Ovary (tissue), 9 donors: ENCODE data around the gene KIAA0930. TPM values are rescaled to one million over a fixed set of nuclear protein-coding genes. Genes with fewer than 3 reads are reported as not detected.
"Not testable (repeated sequence)": the region's sequence is repeated elsewhere in the genome, so short reads cannot be mapped to it uniquely, and the experiment has no call there.

ENCODE experiments used
- DNase-seq, 5 donors: peaks; one replicate each; pipeline ENCODE4 v3.0.0-alpha.2; 2019 to 2020
- H3K27ac ChIP-seq, 2 donors: fragments of 200-600 bp; one replicate each; pipeline versions ENCODE4 v1.5.1 to v1.8.0; 2019 to 2022
- H3K27me3 ChIP-seq: fragments of 200-600 bp; one replicate; pipeline ENCODE4 v1.8.0; 2022
- H3K36me3 ChIP-seq: fragments of 200-600 bp; sonication (generic); one replicate; pipeline ENCODE4 v1.5.1; 2019
- H3K4me1 ChIP-seq: one replicate; pipeline ENCODE4 v1.8.1; 2013; ENCODE audit warnings: mild to moderate bottlenecking, moderate library complexity; ENCODE audit not compliant: insufficient read depth
- H3K4me3 ChIP-seq: fragments of 200-600 bp; sonication (generic); one replicate; pipeline ENCODE4 v1.5.1; 2017
- H3K9me3 ChIP-seq, 2 donors: fragments of 200-600 bp in 1 of 2; sonication (generic) in 1 of 2; one replicate each; pipeline versions ENCODE4 v1.5.1 to v1.8.1; 2013 to 2019; ENCODE audit warnings: mild to moderate bottlenecking in 1 of 2, moderate library complexity in 1 of 2
- EP300 ChIP-seq: sonication (generic); formaldehyde crosslinking; IDR thresholded peaks from one replicate; pipeline ENCODE4 v1.6.1; 2017; ENCODE audit warnings: antibody characterized with exemption
- POLR2A ChIP-seq: fragments of 450-650 bp; IDR thresholded peaks from one replicate; pipeline ENCODE4 v1.6.1; 2017; ENCODE audit warnings: antibody characterized with exemption, mild to moderate bottlenecking, moderate library complexity
- WGBS, 3 donors: extraction: QIAGEN DNeasy Blood & Tissue Kit in 1 of 3; methylation state at CpG; one replicate each; pipeline versions ENCODE4 v1.1.5 to v1.1.7; 2013 to 2017; 5-methylcytosine and 5-hydroxymethylcytosine counted together
- intact Hi-C, 4 donors: fragments of 100-400 bp; cut with DNase I; formaldehyde crosslinking; loops; one replicate each; pipeline versions ENCODE4 v1.11.0 to v1.15.1; 2022 to 2023
- polyA plus RNA-seq, 2 donors: library from polyadenylated mRNA; stranded (reverse); fragments of 200-250 nt in 1 of 2; fragments of 350-450 nt in 1 of 2; fragmentation: Illumina TruSeq in 1 of 2; extraction: RNeasy Lipid Tissue Mini Kit (QIAGEN cat#74804) in 1 of 2; gene quantifications; one replicate each; pipeline ENCODE4 v1.2.3, GENCODE V29; 2013 to 2014
- total RNA-seq, 7 donors: library from RNA; depleted of rRNA in 2 of 7; stranded (reverse); fragments of >200 nt in 2 of 7; fragmentation: NEBNext Ultra II Directional in 3 of 7; extraction: Animal tissue kit (Norgen Biotek cat#: 25700) in 3 of 7; gene quantifications; one replicate each; pipeline versions ENCODE4 v1.1.0 to v1.2.4, GENCODE V29; 2016 to 2023
- TF ChIP-seq, protein P1 (sequence below), 3 donors: fragments of 450-650 bp in 2 of 3; fragments of 200-600 bp in 1 of 3; IDR thresholded peaks; one replicate each; pipeline versions ENCODE4 v1.5.1 to v1.8.0; 2016 to 2022; ENCODE audit warnings: antibody characterized with exemption in 3 of 3, mild to moderate bottlenecking in 1 of 3
- donor health status: DM: no; HTN: no; CAD: no; lungs with moderate emphysema.
- donor health status: DM: no; HTN: no; CAD: no.
- donor health status: Bipolar disorder and iron deficiency.
- donor health status: DM: yes; HTN: yes; CAD: no.
- donor health status: DM: no; HTN: no; CAD: no.
- donor health status: DM: yes; HTN: yes; CAD: no.

Gene KIAA0930
- total and polyA plus RNA-seq, 9 donors, result 14.8 to 40.0 (median 33.1) TPM

DNA sequence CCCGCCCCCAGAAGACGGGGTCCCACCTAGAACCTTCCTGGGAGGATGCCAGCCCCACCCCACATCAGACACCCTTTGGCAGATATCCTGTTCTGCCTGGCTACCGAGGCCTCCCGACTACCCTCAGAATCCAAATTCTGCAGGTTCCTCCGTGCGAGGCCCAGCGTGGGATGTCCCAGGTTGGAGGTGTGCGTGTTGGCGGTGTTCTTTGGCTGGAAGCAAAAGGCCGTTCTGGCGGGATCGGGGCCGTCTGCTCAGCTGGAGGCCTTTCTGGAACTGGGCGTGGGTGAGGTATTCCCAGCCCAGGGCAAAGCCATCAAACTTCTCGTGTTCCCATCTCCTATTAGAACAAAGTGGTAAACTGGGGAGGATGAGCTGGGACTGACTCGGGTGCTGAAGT lies 44.4 kb downstream of the KIAA0930 start:
- TF ChIP-seq, protein P1, sequence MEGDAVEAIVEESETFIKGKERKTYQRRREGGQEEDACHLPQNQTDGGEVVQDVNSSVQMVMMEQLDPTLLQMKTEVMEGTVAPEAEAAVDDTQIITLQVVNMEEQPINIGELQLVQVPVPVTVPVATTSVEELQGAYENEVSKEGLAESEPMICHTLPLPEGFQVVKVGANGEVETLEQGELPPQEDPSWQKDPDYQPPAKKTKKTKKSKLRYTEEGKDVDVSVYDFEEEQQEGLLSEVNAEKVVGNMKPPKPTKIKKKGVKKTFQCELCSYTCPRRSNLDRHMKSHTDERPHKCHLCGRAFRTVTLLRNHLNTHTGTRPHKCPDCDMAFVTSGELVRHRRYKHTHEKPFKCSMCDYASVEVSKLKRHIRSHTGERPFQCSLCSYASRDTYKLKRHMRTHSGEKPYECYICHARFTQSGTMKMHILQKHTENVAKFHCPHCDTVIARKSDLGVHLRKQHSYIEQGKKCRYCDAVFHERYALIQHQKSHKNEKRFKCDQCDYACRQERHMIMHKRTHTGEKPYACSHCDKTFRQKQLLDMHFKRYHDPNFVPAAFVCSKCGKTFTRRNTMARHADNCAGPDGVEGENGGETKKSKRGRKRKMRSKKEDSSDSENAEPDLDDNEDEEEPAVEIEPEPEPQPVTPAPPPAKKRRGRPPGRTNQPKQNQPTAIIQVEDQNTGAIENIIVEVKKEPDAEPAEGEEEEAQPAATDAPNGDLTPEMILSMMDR (IDR thresholded peaks at IDR 0.05), result no peak
- Histone ChIP-seq H3K27me3 (no peaks in the 10 kb centered on the region), H3K36me3 (no peaks in the 10 kb centered on the region), H3K9me3 (no peaks in the 10 kb centered on the region), H3K27ac (no peak overlapping the region), H3K4me1 (peaks cover 4% of the 10 kb centered on the region), H3K4me3 (no peak overlapping the region)
- WGBS, 3 donors, result 90 to 96% (median 95%) methylated on average over 16 of the region's 16 CpGs
- intact Hi-C loops, result no loop called here
- peak in 1 of 5 donors; percentile 14 for DNase-seq

DNA sequence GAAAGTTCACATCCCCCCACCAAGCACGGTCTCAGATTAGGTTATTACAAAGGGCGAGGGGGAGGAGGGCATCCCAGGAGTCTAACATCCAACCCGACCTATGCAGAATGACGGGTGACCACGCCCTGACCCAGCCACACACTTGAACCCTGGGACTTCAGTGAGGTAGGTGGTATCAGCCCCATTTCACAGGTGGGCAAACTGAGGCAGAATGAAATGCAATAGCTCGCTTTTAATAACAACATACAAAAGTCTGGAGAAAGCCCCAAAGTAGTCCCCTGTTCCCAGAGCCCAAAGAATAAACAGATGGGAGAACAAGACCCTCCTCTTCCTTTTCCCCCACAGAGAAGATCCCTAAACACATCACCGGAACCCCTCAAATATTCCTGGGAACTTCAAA lies 45.1 kb downstream of the KIAA0930 start:
- H3K27ac ChIP-seq, result no peak overlapping the region
- intact Hi-C loops, result no loop called here
- H3K4me3 ChIP-seq, result no peak overlapping the region
- WGBS, 3 donors, result 89 to 95% (median 93%) methylated on average over 7 of the region's 7 CpGs
- TF ChIP-seq, protein P1 (IDR thresholded peaks at IDR 0.05), result no peak
- TF ChIP-seq EP300 (no peak), POLR2A (no peak)
- peaks cover 4% of the 10 kb centered on the region for H3K4me1 ChIP-seq
- no peaks in the 10 kb centered on the region for H3K9me3 ChIP-seq
- DNase-seq, result peak in 1 of 5 donors; percentile 9
- H3K36me3 ChIP-seq, result no peaks in the 10 kb centered on the region
- H3K27me3 ChIP-seq, result no peaks in the 10 kb centered on the region

DNA sequence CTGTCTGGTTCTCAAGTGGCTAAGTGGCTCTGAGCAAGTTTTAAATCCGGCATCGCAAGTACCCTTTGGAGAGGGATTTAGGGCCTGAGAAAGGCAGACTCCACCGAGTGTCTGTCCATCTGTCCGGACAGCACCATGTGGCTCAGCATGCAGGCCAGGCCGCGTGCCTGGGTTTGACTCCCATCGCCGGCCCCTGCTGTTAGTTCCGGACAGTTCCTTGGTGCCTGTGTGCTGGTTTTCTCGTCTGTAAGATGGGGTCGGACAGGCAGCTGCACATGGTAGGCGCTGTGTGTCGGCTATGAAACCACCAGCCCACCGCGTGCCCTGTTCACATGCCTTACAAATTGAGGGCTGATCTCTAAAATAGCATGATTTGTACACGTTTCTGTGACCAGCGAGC lies 46.0 kb downstream of the KIAA0930 start:
- no peak overlapping the region for H3K27ac ChIP-seq
- TF ChIP-seq EP300 (no peak), POLR2A (no peak)
- TF ChIP-seq, protein P1 (IDR thresholded peaks at IDR 0.05), result no peak
- no peaks in the 10 kb centered on the region for H3K36me3 ChIP-seq
- DNase-seq, result peak in 2 of 5 donors; percentile 7 to 14
- intact Hi-C loops, result no loop called here
- H3K9me3 ChIP-seq, result no peaks in the 10 kb centered on the region
- no peaks in the 10 kb centered on the region for H3K27me3 ChIP-seq
- WGBS, 3 donors, result 90 to 96% (median 94%) methylated on average over 17 of the region's 17 CpGs
- peaks cover 4% of the 10 kb centered on the region for H3K4me1 ChIP-seq
- no peak overlapping the region for H3K4me3 ChIP-seq

DNA sequence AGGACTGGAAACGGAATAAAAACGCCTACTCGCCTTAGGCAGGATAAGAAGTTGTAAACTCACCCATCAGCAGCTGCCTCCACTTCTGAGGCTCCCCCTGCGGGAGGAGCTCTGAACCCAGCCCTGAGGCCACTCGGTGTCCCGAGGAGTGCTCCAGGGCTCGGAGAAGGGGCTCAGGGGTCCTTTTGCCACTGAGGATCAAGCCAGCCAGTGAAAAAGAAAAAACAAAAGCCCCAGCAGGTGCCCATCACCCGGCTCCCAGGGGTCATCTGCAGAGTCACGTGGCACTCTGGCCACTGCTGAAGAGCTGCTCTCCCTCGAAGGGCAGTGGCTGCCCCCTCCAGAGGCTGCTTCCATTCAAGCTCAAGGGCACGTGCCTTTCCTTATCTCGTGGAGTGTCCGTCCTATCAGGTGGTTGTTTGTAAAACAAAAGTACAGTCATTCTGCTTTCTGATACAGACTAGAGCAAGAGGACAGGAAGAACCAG lies 48.0 kb downstream of the KIAA0930 start:
- H3K4me1 ChIP-seq, result peaks cover 4% of the 10 kb centered on the region
- no peak overlapping the region for H3K4me3 ChIP-seq
- 11 to 30% (median 19%) methylated on average over 13 of the region's 13 CpGs for WGBS, 3 donors
- DNase-seq, result peak in 2 of 5 donors; percentile 36 to 66
- intact Hi-C loops, result no loop called here
- no peaks in the 10 kb centered on the region for H3K36me3 ChIP-seq
- no peaks in the 10 kb centered on the region for H3K9me3 ChIP-seq
- peak overlapping the region in 1 of 2 donors; percentile 46 for H3K27ac ChIP-seq
- H3K27me3 ChIP-seq, result no peaks in the 10 kb centered on the region
- TF ChIP-seq, protein P1 (IDR thresholded peaks at IDR 0.05), result no peak
- TF ChIP-seq EP300 (no peak), POLR2A (no peak)

DNA sequence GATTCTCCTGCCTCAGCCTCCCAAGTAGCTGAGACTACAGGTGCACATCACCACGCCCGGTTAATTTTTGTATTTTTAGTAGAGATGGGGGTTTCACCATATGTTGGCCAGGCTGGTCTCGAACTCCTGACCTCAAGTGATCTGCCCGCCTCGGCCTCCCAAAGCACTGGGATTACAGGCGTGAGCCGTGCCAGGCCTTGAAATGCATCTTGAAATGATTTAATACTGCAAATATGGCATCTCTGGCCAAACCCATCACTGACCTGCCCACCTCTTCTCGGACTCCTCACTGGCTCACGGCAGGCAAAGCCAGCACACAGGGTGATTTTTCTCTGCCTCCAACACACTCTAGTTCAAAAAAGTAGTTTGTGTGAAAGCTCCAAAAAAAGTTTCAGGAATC lies 48.9 kb downstream of the KIAA0930 start:
- H3K9me3 ChIP-seq, H3K36me3 ChIP-seq, H3K27me3 ChIP-seq, H3K4me3 ChIP-seq, DNase-seq, H3K4me1 ChIP-seq, intact Hi-C loops, H3K27ac ChIP-seq: not testable (repeated sequence)
- WGBS, 3 donors, result 75 to 78% (median 76%) methylated on average over 9 of the region's 9 CpGs
